Muscle of leg (tissue), 11 donors: ENCODE results near the gene ZWILCH. TPM values are rescaled to one million over a fixed set of nuclear protein-coding genes. Genes with fewer than 3 reads are reported as not detected.
A peak's percentile ranks its signal among the peaks of the same experiment; 100 is the strongest.
"Not testable (repeated sequence)": the region's sequence is repeated elsewhere in the genome, so short reads cannot be mapped to it uniquely, and the experiment has no call there.

ENCODE experiments used
- DNase-seq: peaks from one replicate; pipeline ENCODE4 v3.0.0; 2013
- H3K27ac ChIP-seq: one replicate; pipeline ENCODE4 v1.5.1; 2013; ENCODE audit warnings: mild to moderate bottlenecking, low read length, control low read depth
- H3K27me3 ChIP-seq: one replicate; pipeline ENCODE4 v1.6.1; 2013; ENCODE audit warnings: low read length; ENCODE audit not compliant: control insufficient read depth, insufficient read depth
- H3K36me3 ChIP-seq: one replicate; pipeline ENCODE4 v1.6.1; 2013; ENCODE audit warnings: low read length; ENCODE audit not compliant: control insufficient read depth, insufficient read depth
- H3K4me1 ChIP-seq: one replicate; pipeline ENCODE4 v1.6.1; 2013; ENCODE audit warnings: low read length; ENCODE audit not compliant: control insufficient read depth, insufficient read depth
- H3K4me3 ChIP-seq: one replicate; pipeline ENCODE4 v1.5.1; 2013; ENCODE audit warnings: low read length, control low read depth
- H3K9me3 ChIP-seq: replicated peaks from 2 replicates; pipeline ENCODE4 v1.6.1; 2013; ENCODE audit warnings: low read depth, low read length; ENCODE audit not compliant: control insufficient read depth
- WGBS: methylation state at CpG from one replicate; pipeline ENCODE4 v1.1.5; 2013; ENCODE audit warnings: missing lambda C conversion rate; ENCODE audit not compliant: insufficient coverage; 5-methylcytosine and 5-hydroxymethylcytosine counted together
- polyA plus RNA-seq, 8 donors: library from polyadenylated mRNA; unstranded; fragments of 120-200 nt; gene quantifications; one replicate each; pipeline versions ENCODE4 v1.2.1 to v1.2.3, GENCODE V29; 2013; ENCODE audit warnings: inconsistent platforms in 1 of 8, low replicate concordance in 1 of 8; ENCODE audit not compliant: insufficient read length in 8 of 8, insufficient read depth in 1 of 8
- total RNA-seq: library from RNA; stranded (reverse); fragments of 120-200 nt; gene quantifications from one replicate; pipeline ENCODE4 v1.2.4, GENCODE V29; 2013

ZWILCH gene
- total and polyA plus RNA-seq, 9 donors = 12.4 to 20.9 (median 16.2) TPM

DNA sequence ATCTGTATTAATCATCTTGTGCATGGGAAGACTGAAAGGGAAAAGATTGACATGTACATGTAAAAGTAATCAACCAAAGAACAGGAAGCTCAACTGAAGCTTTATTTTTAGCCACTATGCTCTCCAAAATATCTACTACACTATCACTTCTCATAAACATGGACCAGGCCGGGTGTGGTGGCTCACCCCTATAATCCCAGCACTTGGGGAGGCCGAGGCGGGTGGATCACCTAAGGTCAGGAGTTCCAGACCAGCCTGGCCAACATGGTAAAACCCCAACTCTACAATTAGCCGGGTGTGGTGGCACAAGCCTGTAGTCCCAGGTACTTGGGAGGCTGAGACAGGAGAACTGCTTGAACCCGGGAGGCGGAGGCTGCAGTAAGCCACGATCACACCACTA lies 4.8 kb upstream of the ZWILCH start:
- H3K27ac ChIP-seq, H3K27me3 ChIP-seq, H3K4me3 ChIP-seq, DNase-seq, H3K9me3 ChIP-seq: not testable (repeated sequence)
- H3K36me3 ChIP-seq = peaks cover 49% of the 10 kb centered on the region
- 88% methylated on average over 3 of the region's 7 CpGs for WGBS
- peaks cover 21% of the 10 kb centered on the region for H3K4me1 ChIP-seq

DNA sequence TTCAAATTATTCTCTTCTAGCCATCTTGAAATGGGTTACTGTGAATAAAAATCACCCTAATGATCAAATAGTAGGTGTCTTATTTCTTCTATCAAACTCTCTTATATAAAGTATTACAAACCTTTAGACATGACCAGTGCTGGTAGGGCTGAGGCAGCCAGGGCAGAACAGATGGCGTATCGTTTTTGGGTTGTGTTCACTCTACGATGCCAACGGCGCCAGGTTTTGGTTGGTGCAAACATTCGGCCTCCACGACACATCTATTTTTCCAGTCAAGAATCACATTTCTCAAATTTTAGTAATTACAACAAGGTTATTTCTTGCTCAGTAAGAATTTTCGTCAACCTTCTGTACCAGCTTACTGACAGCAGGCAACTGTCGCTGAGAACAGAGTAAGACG lies 2.6 kb upstream of the ZWILCH start:
- 81% methylated on average over 7 of the region's 10 CpGs for WGBS
- H3K27ac ChIP-seq = no peak overlapping the region
- no peaks in the 10 kb centered on the region for H3K9me3 ChIP-seq
- peaks cover 14% of the 10 kb centered on the region for H3K4me1 ChIP-seq
- no peak for DNase-seq
- no peaks in the 10 kb centered on the region for H3K27me3 ChIP-seq
- no peak overlapping the region for H3K4me3 ChIP-seq
- H3K36me3 ChIP-seq = peaks cover 41% of the 10 kb centered on the region

DNA sequence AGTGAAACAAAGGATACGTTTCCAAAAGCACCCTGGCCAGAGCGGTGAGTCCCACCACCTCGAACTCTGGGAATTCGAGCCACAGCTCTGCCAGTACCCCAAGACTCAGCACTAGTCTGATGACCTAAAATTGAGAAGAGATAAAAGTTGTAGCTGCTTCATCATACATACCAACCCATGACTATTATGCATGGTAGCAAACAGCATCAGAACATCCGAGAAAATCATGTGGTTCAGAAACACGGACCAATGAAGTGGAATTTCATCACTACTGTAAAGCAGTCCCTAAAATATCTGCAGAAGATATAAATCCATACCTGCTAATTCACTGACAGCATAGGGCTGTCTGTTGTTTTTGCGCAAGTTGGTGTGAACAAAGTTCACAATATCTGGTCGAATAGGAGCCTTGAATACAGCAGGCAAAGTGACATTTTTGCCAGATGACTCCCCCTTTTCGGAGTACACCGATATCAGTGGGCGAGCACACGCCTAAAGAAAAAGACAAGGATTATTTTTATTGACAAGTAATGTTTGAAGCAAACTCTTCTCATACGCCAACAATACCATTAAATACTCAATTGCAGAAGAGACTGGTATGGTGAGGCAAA lies 2.0 kb upstream of the ZWILCH start:
- not testable (repeated sequence) for H3K9me3 ChIP-seq, H3K27me3 ChIP-seq, H3K27ac ChIP-seq, DNase-seq
- Histone ChIP-seq H3K4me1 (peaks cover 14% of the 10 kb centered on the region), H3K4me3 (peak overlapping the region; percentile 96), H3K36me3 (peaks cover 39% of the 10 kb centered on the region)
- WGBS = 83% methylated on average over 3 of the region's 13 CpGs

DNA sequence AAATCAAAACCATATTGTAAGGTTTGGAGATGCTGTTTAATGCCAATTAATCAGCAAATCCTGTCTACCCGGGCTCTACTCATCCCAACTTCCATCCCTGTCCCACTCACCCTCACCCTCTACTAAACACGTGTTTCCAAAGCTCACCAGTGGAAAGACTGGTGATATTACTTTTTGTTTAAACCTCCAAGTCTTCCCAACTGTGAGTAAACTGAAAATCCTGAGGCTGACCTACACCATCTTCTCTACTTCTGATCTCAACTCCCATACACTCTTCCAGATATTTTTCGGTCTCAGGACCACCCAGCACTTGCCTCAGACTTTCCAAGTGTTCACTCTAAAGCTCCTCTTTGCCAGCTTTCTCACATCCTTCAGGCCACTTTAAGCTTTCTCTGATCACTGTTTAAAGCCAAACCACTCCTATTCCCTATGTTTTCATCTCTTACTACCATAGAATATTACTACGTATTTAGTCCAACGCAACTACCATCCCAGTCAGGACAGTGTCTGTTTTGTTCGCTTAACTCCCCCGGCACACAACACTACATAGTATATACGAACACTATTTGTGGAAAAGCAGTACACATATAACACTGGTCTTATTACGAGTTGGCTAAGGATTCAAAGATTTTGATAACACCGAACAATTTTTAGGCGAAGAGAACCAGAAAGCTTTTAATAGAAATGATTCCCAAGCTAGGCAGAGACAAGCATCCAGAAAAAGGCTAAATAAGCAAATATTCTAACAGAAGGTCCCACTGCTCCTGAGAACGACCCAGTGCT lies 1.2 kb upstream of the ZWILCH start:
- Histone ChIP-seq H3K27ac (peak overlapping the region; percentile 96), H3K9me3 (no peaks in the 10 kb centered on the region), H3K36me3 (peaks cover 32% of the 10 kb centered on the region), H3K4me3 (peak overlapping the region; percentile 96), H3K4me1 (peaks cover 14% of the 10 kb centered on the region), H3K27me3 (no peaks in the 10 kb centered on the region)
- WGBS = 0% methylated on average over 2 of the region's 12 CpGs
- DNase-seq = no peak

DNA sequence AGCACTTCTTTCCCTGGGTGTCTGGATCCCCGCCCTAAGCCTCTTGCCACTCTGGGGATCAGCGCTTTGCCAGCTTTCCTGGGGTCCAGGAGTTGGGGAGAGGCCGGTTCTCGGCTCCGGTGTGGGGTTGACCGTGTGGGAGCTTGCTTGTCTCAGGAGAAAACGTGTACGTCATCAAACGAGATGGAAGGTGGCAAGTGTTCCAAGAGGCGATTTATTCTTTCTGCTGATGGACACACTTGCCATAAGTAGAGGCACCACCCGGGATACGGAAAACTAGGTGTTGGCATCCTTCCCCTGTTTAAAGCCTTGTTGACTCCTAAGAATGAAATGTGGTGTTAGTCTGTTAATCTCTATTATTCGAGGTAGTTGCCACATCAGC lies 295 bp downstream of the ZWILCH start:
- no peak for DNase-seq
- H3K27me3 ChIP-seq = no peaks in the 10 kb centered on the region
- H3K4me1 ChIP-seq = peaks cover 14% of the 10 kb centered on the region
- H3K9me3 ChIP-seq = no peaks in the 10 kb centered on the region
- WGBS = 1% methylated on average over 11 of the region's 13 CpGs
- H3K27ac ChIP-seq = peak overlapping the region; percentile 96
- H3K36me3 ChIP-seq = peaks cover 22% of the 10 kb centered on the region
- H3K4me3 ChIP-seq = peak overlapping the region; percentile 96

DNA sequence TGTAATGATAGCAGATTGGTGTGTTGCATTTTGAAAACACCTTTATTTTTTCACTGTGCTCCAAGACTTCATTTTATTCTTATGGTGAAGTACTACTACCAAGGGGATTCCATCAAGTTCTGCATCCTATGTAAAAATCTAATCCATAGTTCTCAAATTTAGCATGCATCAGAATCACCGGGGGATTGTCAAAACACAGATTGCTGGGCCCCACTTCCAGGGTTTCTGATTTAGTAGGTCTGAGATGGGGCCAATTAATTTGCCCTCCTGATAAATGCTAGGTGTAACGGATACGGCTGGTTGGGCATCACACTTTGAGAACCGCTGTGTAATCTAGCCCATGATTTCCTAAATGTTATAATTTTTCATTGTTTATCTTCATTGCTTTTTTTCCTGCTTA lies 692 bp downstream of the ZWILCH start:
- peak overlapping the region; percentile 96 for H3K4me3 ChIP-seq
- DNase-seq = no peak
- peaks cover 14% of the 10 kb centered on the region for H3K4me1 ChIP-seq
- no peaks in the 10 kb centered on the region for H3K9me3 ChIP-seq
- no CpG with 5 or more reads among the region's 4 CpGs for WGBS
- H3K36me3 ChIP-seq = peaks cover 18% of the 10 kb centered on the region
- no peak overlapping the region for H3K27ac ChIP-seq
- no peaks in the 10 kb centered on the region for H3K27me3 ChIP-seq

DNA sequence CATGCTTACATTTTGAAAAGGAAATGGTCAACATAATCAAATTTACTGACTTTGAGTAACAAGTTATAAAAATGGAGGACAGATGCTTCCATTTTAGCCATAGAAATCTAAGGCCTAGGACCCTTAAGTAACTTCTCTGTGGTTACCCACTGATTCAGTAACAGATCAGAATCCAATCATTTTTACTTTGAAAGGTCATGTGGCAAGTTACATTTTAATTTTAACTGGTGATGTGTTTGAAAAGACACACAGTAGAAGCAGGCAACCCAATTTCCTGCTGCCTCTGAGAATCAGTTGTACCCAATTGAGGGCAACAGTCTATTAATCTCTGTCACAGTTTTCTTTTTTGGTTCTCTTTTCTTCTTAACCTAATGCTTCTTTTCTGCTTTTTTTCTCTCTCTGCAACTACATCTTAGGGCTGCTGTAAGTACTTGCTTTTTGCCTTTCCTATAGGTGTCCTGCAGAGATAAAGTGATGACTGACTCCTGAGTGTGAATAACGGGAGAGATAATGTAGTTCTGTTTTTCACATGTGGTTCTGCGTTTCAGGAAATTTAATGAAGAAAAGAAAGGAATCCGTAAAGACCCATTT lies 3.3 kb downstream of the ZWILCH start:
- DNase-seq = no peak
- Histone ChIP-seq H3K27ac (no peak overlapping the region), H3K27me3 (no peaks in the 10 kb centered on the region), H3K4me3 (no peak overlapping the region), H3K9me3 (no peaks in the 10 kb centered on the region), H3K4me1 (peaks cover 5% of the 10 kb centered on the region), H3K36me3 (no peaks in the 10 kb centered on the region)
- WGBS = no CpG with 5 or more reads among the region's 3 CpGs

DNA sequence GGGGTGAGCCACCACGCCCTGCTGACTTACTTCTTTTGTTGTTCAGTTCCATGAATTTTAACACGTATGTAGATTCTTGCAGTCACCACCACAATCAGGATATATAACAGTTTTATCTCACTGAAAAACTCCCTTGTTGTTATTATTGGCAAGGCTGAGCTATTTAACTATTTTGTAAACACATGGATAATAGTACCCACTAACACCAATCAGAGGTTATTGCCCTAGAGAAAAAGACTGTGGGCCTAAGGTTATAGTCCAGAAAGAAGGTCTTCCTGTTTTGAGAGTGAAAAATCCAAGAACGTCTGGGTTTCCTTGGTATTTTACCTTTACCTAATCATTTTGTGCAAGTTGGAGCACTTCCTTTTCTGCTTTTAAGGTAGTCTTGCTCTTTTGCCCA lies 9.5 kb downstream of the ZWILCH start:
- no CpG with 5 or more reads among the region's 3 CpGs for WGBS
- no peaks in the 10 kb centered on the region for H3K27me3 ChIP-seq
- H3K4me1 ChIP-seq = no peaks in the 10 kb centered on the region
- peaks cover 17% of the 10 kb centered on the region for H3K36me3 ChIP-seq
- H3K27ac ChIP-seq = no peak overlapping the region
- no peak for DNase-seq
- H3K9me3 ChIP-seq = no peaks in the 10 kb centered on the region
- H3K4me3 ChIP-seq = no peak overlapping the region

DNA sequence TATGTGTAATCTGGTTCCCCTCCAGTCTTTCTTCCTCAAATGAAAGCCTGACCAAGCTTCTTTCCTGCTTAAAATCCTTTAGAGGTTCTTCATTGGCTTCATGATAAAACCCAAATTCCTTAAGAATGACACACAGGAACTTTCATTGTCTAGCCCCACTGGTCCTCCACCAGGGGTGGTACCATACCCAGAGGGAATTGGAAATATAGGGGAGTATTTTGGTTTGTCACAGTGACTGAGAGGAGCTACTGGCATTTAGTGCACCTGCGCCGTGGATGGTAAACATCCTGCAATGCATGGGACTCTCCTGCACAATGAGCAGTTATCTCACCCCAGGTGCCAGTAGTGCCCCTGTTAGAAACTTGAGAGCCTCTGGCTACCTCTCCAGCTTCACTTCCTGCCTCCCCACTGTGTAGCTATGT lies 10.8 kb downstream of the ZWILCH start:
- H3K36me3 ChIP-seq = peaks cover 22% of the 10 kb centered on the region
- no peaks in the 10 kb centered on the region for H3K9me3 ChIP-seq
- H3K4me3 ChIP-seq = no peak overlapping the region
- no CpG with 5 or more reads among the region's 2 CpGs for WGBS
- no peak overlapping the region for H3K27ac ChIP-seq
- no peaks in the 10 kb centered on the region for H3K27me3 ChIP-seq
- no peaks in the 10 kb centered on the region for H3K4me1 ChIP-seq
- no peak for DNase-seq

DNA sequence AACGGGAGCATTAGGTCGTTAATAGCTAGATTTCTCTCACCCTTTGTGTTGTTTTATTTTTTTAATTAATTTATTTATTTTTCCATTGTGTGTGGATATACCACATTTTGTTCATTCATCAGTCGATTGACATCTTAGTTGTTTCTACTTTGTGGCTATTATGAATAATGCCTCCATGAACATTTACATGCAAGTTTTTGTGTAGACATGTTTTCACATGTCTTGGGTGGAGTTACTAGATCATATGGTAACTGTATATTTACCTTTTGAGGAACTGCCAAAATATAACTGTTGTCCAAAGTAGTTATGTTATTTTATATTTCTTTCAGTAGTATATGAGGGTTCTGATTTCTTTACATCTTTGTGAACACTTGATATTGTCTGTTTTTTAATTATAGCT lies 18.8 kb downstream of the ZWILCH start:
- H3K27ac ChIP-seq = no peak overlapping the region
- H3K36me3 ChIP-seq = peaks cover 17% of the 10 kb centered on the region
- no peaks in the 10 kb centered on the region for H3K27me3 ChIP-seq
- H3K9me3 ChIP-seq = no peaks in the 10 kb centered on the region
- no peak overlapping the region for H3K4me3 ChIP-seq
- no peaks in the 10 kb centered on the region for H3K4me1 ChIP-seq
- WGBS = no CpG with 5 or more reads among the region's 3 CpGs
- no peak for DNase-seq
